ENCODE measurements around the gene TMEM163. TPM values are rescaled to one million over a fixed set of nuclear protein-coding genes. Genes with fewer than 3 reads are reported as not detected.
"Not testable (repeated sequence)": the region's sequence is repeated elsewhere in the genome, so short reads cannot be mapped to it uniquely, and the experiment has no call there.

TMEM163 gene
- total and polyA plus RNA-seq, 2 donors (not counting 3 experiments of a cell fraction or from before 2014, with no cell fraction given), result 1.0 to 2.8 TPM

GRCh38 chr2:134507159-134507558 is 211.6 kb downstream of the TMEM163 start:
- H4K20me1 ChIP-seq (replicated peaks; ENCODE audit: control insufficient read depth, extremely low read depth, insufficient read depth, low read length); H3K9me1 ChIP-seq (replicated peaks; ENCODE audit: control insufficient read depth, extremely low read depth, insufficient read depth, low read length); DNase-seq (ENCODE audit: low read depth, low spot score); H3K36me3 ChIP-seq (ENCODE audit: control insufficient read depth in 2 of 2, extremely low read depth in 1 of 2, insufficient read depth in 2 of 2, low read length in 2 of 2); H3K4me3 ChIP-seq (replicated peaks in 1 of 3; ENCODE audit: insufficient read depth in 1 of 3, low read depth in 1 of 3, low read length in 3 of 3); H3K4me2 ChIP-seq (ENCODE audit: insufficient read depth, low read length); H3K9me3 ChIP-seq (replicated peaks; ENCODE audit: control insufficient read depth, insufficient read depth, low read length); BruUV-seq (replicated peaks); dilution Hi-C loops (cut with MboI; ENCODE audit: extremely low pct_ligation_motif_present, low sequenced_read_pairs); FAIRE-seq; POLR2A ChIA-PET; H3K79me2 ChIP-seq (ENCODE audit: control insufficient read depth, insufficient read depth, low read length); H2AFZ ChIP-seq (ENCODE audit: low read depth, low read length); H3K4me1 ChIP-seq (ENCODE audit: control insufficient read depth, extremely low read depth, insufficient read depth, low read length); H3K27ac ChIP-seq (ENCODE audit: insufficient read depth, low read depth, low read length); intact Hi-C loops (cut with micrococcal nuclease); H3K9ac ChIP-seq (replicated peaks; ENCODE audit: extremely low read depth, insufficient read depth, low read length); H3K27me3 ChIP-seq (ENCODE audit: control insufficient read depth in 2 of 2, insufficient read depth in 2 of 2, low read length in 2 of 2): not testable (repeated sequence)
- CTCF ChIA-PET, result interaction anchor here (1.5 kb wide), 1 partner anchor 41 kb away, joined by 4 read pairs; no protein-coding TSS in a partner anchor

DNA sequence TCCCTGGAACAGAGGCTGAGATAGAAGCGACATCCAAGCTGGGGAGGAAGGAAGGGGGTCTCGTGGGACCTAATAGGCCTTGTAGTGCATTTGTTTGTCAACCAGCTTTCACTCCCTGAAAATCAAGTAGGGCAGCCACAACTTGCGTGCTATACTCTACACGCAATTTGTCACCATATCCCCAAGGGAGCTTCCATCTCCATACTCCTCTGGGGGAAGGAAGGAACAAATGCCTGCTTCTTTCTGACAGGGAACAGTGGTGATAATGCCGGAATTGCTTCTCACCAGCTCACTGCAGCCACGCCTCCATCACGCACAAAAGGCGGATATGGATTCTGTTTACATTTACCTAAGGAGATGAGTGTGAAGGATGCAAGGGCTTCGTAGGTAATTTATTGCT is 213.4 kb downstream of the TMEM163 start:
- Histone ChIP-seq H3K9ac (replicated peaks; ENCODE audit: extremely low read depth, insufficient read depth, low read length) (no peak overlapping the region), H3K4me3 (replicated peaks in 1 of 3; ENCODE audit: insufficient read depth in 1 of 3, low read depth in 1 of 3, low read length in 3 of 3) (no peak overlapping the region), H3K27me3 (ENCODE audit: control insufficient read depth in 2 of 2, insufficient read depth in 2 of 2, low read length in 2 of 2) (peaks cover 0 to 3% of the 10 kb centered on the region in 2 experiments), H3K79me2 (ENCODE audit: control insufficient read depth, insufficient read depth, low read length) (no peaks in the 10 kb centered on the region), H3K9me3 (replicated peaks; ENCODE audit: control insufficient read depth, insufficient read depth, low read length) (no peaks in the 10 kb centered on the region), H3K4me1 (ENCODE audit: control insufficient read depth, extremely low read depth, insufficient read depth, low read length) (no peaks in the 10 kb centered on the region), H3K27ac (ENCODE audit: insufficient read depth, low read depth, low read length) (no peak overlapping the region), H3K4me2 (ENCODE audit: insufficient read depth, low read length) (no peak overlapping the region), H2AFZ (ENCODE audit: low read depth, low read length) (no peak overlapping the region), H4K20me1 (replicated peaks; ENCODE audit: control insufficient read depth, extremely low read depth, insufficient read depth, low read length) (no peaks in the 10 kb centered on the region), H3K9me1 (replicated peaks; ENCODE audit: control insufficient read depth, extremely low read depth, insufficient read depth, low read length) (no peaks in the 10 kb centered on the region), H3K36me3 (ENCODE audit: control insufficient read depth in 2 of 2, extremely low read depth in 1 of 2, insufficient read depth in 2 of 2, low read length in 2 of 2) (no peaks in the 10 kb centered on the region)
- FAIRE-seq, result no peak
- no peak for DNase-seq (ENCODE audit: low read depth, low spot score)
- CTCF ChIA-PET, result no interaction called here
- POLR2A ChIA-PET, result no interaction called here
- dilution Hi-C loops (cut with MboI; ENCODE audit: extremely low pct_ligation_motif_present, low sequenced_read_pairs), result no loop called here
- TF ChIP-seq POLR2AphosphoS5 (IDR thresholded peaks at IDR 0.05; ENCODE audit: insufficient read depth, low read depth, low read length) (no peak), JUN (IDR thresholded peaks at IDR 0.05; ENCODE audit: borderline replicate concordance, insufficient read depth, insufficient read length, low read depth) (no peak), POLR2A (IDR thresholded peaks at IDR 0.05; ENCODE audit: low read depth, low read length) (no peak), EZH2 (IDR thresholded peaks at IDR 0.05; ENCODE audit: borderline replicate concordance, low read depth, low read length, severe bottlenecking) (no peak), FOS (IDR thresholded peaks at IDR 0.05; ENCODE audit: borderline replicate concordance, insufficient read depth, low read length) (no peak), MYC (IDR thresholded peaks at IDR 0.05; ENCODE audit: low read depth, low read length) (no peak), MAX (IDR thresholded peaks at IDR 0.05; ENCODE audit: insufficient read depth, insufficient read length) (no peak), GATA2 (IDR thresholded peaks at IDR 0.05; ENCODE audit: insufficient read depth, insufficient read length, low read depth, low read length) (no peak)
- TF ChIP-seq, protein P1, sequence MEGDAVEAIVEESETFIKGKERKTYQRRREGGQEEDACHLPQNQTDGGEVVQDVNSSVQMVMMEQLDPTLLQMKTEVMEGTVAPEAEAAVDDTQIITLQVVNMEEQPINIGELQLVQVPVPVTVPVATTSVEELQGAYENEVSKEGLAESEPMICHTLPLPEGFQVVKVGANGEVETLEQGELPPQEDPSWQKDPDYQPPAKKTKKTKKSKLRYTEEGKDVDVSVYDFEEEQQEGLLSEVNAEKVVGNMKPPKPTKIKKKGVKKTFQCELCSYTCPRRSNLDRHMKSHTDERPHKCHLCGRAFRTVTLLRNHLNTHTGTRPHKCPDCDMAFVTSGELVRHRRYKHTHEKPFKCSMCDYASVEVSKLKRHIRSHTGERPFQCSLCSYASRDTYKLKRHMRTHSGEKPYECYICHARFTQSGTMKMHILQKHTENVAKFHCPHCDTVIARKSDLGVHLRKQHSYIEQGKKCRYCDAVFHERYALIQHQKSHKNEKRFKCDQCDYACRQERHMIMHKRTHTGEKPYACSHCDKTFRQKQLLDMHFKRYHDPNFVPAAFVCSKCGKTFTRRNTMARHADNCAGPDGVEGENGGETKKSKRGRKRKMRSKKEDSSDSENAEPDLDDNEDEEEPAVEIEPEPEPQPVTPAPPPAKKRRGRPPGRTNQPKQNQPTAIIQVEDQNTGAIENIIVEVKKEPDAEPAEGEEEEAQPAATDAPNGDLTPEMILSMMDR (IDR thresholded peaks at IDR 0.05; ENCODE audit: extremely low read depth in 1 of 2, insufficient read depth in 1 of 2, low read depth in 1 of 2, low read length in 2 of 2), result no peak
- intact Hi-C loops (cut with micrococcal nuclease), result no loop called here
- BruUV-seq (replicated peaks), result no TSS peak
